Aortic smooth muscle cell (primary cell): ENCODE results near the gene PATE2. TPM values are rescaled to one million over a fixed set of nuclear protein-coding genes. Genes with fewer than 3 reads are reported as not detected.

Experiments
- total RNA-seq: library from RNA; depleted of rRNA; stranded (reverse); fragments of >200 nt; gene quantifications from 2 replicates; pipeline ENCODE4 v1.2.3, GENCODE V29; 2014

Gene PATE2
- total RNA-seq = 0.13 and 0.44 TPM in 2 replicates

GRCh38 chr11:125778728-125779127 lies at the start of gene PATE2:
PATE2 (minus strand) TSS chr11:125778828; CDS start chr11:125778773, 55 bp downstream.

GRCh38 chr11:125787827-125788226 lies 9.2 kb upstream of the PATE2 start, which contains the start of gene PATE3:
PATE3 (plus strand) TSS chr11:125788127; CDS start chr11:125788152, 25 bp downstream.

GRCh38 chr11:125745979-125746378 lies 32.6 kb downstream of the PATE2 start, which contains the start of gene PATE1:
PATE1 (plus strand) TSS chr11:125746279; CDS start chr11:125746305, 26 bp downstream.

Other genes starting within 250 kb of the PATE2 start
- gene EI24, start 209.4 kb downstream of the PATE2 start, total RNA-seq = 91.4 and 92.1 TPM in 2 replicates
- gene STT3A, start 186.0 kb downstream of the PATE2 start, total RNA-seq = 248 and 313 TPM in 2 replicates
- gene CHEK1, start 153.7 kb downstream of the PATE2 start, total RNA-seq = 24.6 and 30.5 TPM in 2 replicates
- gene ACRV1, start 98.0 kb downstream of the PATE2 start, total RNA-seq = not detected in 2 replicates
- gene PATE1, start 32.5 kb downstream of the PATE2 start, total RNA-seq = not detected in 2 replicates
- gene PATE3, start 9.3 kb upstream of the PATE2 start, total RNA-seq = not detected in 2 replicates
- gene PATE4, start 54.5 kb upstream of the PATE2 start, total RNA-seq = not detected in 2 replicates
- 6.2 and 10.0 TPM in 2 replicates for gene HYLS1, start 108.8 kb upstream of the PATE2 start, total RNA-seq
- 8.6 and 11.4 TPM in 2 replicates for gene PUS3, start 124.4 kb upstream of the PATE2 start, total RNA-seq
- 0.06 TPM in 1 of 2 replicates, not detected in the other for gene DDX25, start 125.7 kb upstream of the PATE2 start, total RNA-seq
- gene VSIG10L2, start 167.2 kb upstream of the PATE2 start, total RNA-seq = not detected in 2 replicates